ENCODE data around the gene COL4A4. TPM values are rescaled to one million over a fixed set of nuclear protein-coding genes. Genes with fewer than 3 reads are reported as not detected.

The COL4A4 gene
- total RNA-seq, 4 donors from 2014 or later: 0.40 to 2.3 (median 0.93) TPM

GRCh38 chr2:227020416-227020815 is 143.6 kb downstream of the COL4A4 start:
- DNase-seq: no peak
- Histone ChIP-seq H3K4me1 (no peaks in the 10 kb centered on the region), H3K36me3 (no peaks in the 10 kb centered on the region), H3K4me3 (no peak overlapping the region), H3K9me3 (no peaks in the 10 kb centered on the region), H3K27ac (no peak overlapping the region), H3K27me3 (no peaks in the 10 kb centered on the region)
- 72 to 85% methylated on average over 2 of the region's 2 CpGs for WGBS, 2 donors
- intact Hi-C loops (cut with DNase I): no loop called here
- TF ChIP-seq CTCF (IDR thresholded peaks at IDR 0.05) (no peak), POLR2A (IDR thresholded peaks at IDR 0.05) (no peak)

GRCh38 chr2:227016894-227017293 is 147.1 kb downstream of the COL4A4 start:
- H3K36me3 ChIP-seq: no peaks in the 10 kb centered on the region
- no peak overlapping the region for H3K4me3 ChIP-seq
- TF ChIP-seq POLR2A (IDR thresholded peaks at IDR 0.05) (no peak), CTCF (IDR thresholded peaks at IDR 0.05) (no peak)
- H3K27me3 ChIP-seq: no peaks in the 10 kb centered on the region
- H3K4me1 ChIP-seq: no peaks in the 10 kb centered on the region
- intact Hi-C loops (cut with DNase I): no loop called here
- no peaks in the 10 kb centered on the region for H3K9me3 ChIP-seq
- no peak overlapping the region for H3K27ac ChIP-seq
- DNase-seq: no peak
- WGBS, 2 donors: 51 to 63% methylated on average over 4 of the region's 4 CpGs

GRCh38 chr2:227013881-227014280 is 150.1 kb downstream of the COL4A4 start:
- no peak overlapping the region for H3K4me3 ChIP-seq
- no peaks in the 10 kb centered on the region for H3K27me3 ChIP-seq
- no peak overlapping the region for H3K27ac ChIP-seq
- H3K4me1 ChIP-seq: no peaks in the 10 kb centered on the region
- 85 to 93% methylated on average over 3 to 5 of the region's 8 CpGs for WGBS, 2 donors
- no peak for DNase-seq
- no peaks in the 10 kb centered on the region for H3K36me3 ChIP-seq
- intact Hi-C loops (cut with DNase I): no loop called here
- H3K9me3 ChIP-seq: no peaks in the 10 kb centered on the region
- TF ChIP-seq CTCF (IDR thresholded peaks at IDR 0.05) (no peak), POLR2A (IDR thresholded peaks at IDR 0.05) (no peak)

- Histone ChIP-seq H3K27me3 (no peaks in the 10 kb centered on the region), H3K4me3 (no peak overlapping the region), H3K27ac (no peak overlapping the region), H3K4me1 (no peaks in the 10 kb centered on the region), H3K36me3 (no peaks in the 10 kb centered on the region), H3K9me3 (no peaks in the 10 kb centered on the region)
- TF ChIP-seq POLR2A (IDR thresholded peaks at IDR 0.05): no peak
- no peak for TF ChIP-seq CTCF (IDR thresholded peaks at IDR 0.05)
- 83 to 84% methylated on average over 6 to 9 of the region's 9 CpGs for WGBS, 2 donors
- intact Hi-C loops (cut with DNase I): no loop called here
- DNase-seq: no peak
These were observed 150.7 kb downstream of the COL4A4 start for GRCh38 chr2:227013330-227013729.

- H3K4me3 ChIP-seq: no peak overlapping the region
- intact Hi-C loops (cut with DNase I): no loop called here
- TF ChIP-seq CTCF (IDR thresholded peaks at IDR 0.05) (no peak), POLR2A (IDR thresholded peaks at IDR 0.05) (no peak)
- 41 to 45% methylated on average over 3 of the region's 3 CpGs for WGBS, 2 donors
- H3K27ac ChIP-seq: no peak overlapping the region
- H3K9me3 ChIP-seq: no peaks in the 10 kb centered on the region
- no peaks in the 10 kb centered on the region for H3K27me3 ChIP-seq
- DNase-seq: no peak
- H3K4me1 ChIP-seq: no peaks in the 10 kb centered on the region
- no peaks in the 10 kb centered on the region for H3K36me3 ChIP-seq
These were observed 153.6 kb downstream of the COL4A4 start for GRCh38 chr2:227010433-227010832.

Data from esophagus squamous epithelium (tissue), 5 donors.